Amniotic stem cell (primary cell): ENCODE measurements around the gene GDI2.
A peak's percentile ranks its signal among the peaks of the same experiment; 100 is the strongest.
"Not testable (repeated sequence)": the region's sequence is repeated elsewhere in the genome, so short reads cannot be mapped to it uniquely, and the experiment has no call there.

Experiments
- DNase-seq: peaks from one replicate; lab custom pipeline; 2025; lab: John Stamatoyannopoulos, UW

GDI2 gene

GRCh38 chr10:5782174-5782573 is 31.1 kb downstream of the GDI2 start:
- DNase-seq, result no peak

- DNase-seq, result no peak
Measured at GRCh38 chr10:5779730-5780129, 33.5 kb downstream of the GDI2 start.

- DNase-seq, result not testable (repeated sequence)
Measured at GRCh38 chr10:5777758-5778157, 35.5 kb downstream of the GDI2 start.

GRCh38 chr10:5776881-5777197 is 36.4 kb downstream of the GDI2 start:
- peak; percentile 35 for DNase-seq

- DNase-seq, result peak; percentile 35
Measured at GRCh38 chr10:5776136-5776880, 36.9 kb downstream of the GDI2 start.

GRCh38 chr10:5775685-5776084 is 37.5 kb downstream of the GDI2 start:
- no peak for DNase-seq

GRCh38 chr10:5774987-5775620 is 38.1 kb downstream of the GDI2 start:
- DNase-seq, result no peak

GRCh38 chr10:5766189-5766588 is 47.0 kb downstream of the GDI2 start:
- DNase-seq, result no peak

GRCh38 chr10:5765617-5766016 is 47.6 kb downstream of the GDI2 start:
- DNase-seq, result no peak

- no peak for DNase-seq
Measured at GRCh38 chr10:5764422-5765297, 48.6 kb downstream of the GDI2 start.

- no peak for DNase-seq
Measured at GRCh38 chr10:5762531-5762930, 50.7 kb downstream of the GDI2 start.

- no peak for DNase-seq
Measured at GRCh38 chr10:5761220-5761619, 52.0 kb downstream of the GDI2 start.

- no peak for DNase-seq
Measured at GRCh38 chr10:5760515-5760914, 52.7 kb downstream of the GDI2 start.

GRCh38 chr10:5758927-5759326 is 54.3 kb downstream of the GDI2 start:
- no peak for DNase-seq

GRCh38 chr10:5757766-5758517 is 55.3 kb downstream of the GDI2 start:
- no peak for DNase-seq

GRCh38 chr10:5752301-5752871 is 60.8 kb downstream of the GDI2 start:
- DNase-seq, result no peak

GRCh38 chr10:5751601-5752253 is 61.5 kb downstream of the GDI2 start:
- no peak for DNase-seq

GRCh38 chr10:5748394-5748803 is 64.8 kb downstream of the GDI2 start:
- DNase-seq, result no peak

- DNase-seq, result no peak
Measured at GRCh38 chr10:5746197-5746596, 67.0 kb downstream of the GDI2 start.

- no peak for DNase-seq
Measured at GRCh38 chr10:5744849-5745248, 68.4 kb downstream of the GDI2 start.

GRCh38 chr10:5743736-5744135 is 69.5 kb downstream of the GDI2 start:
- no peak for DNase-seq
